Measurements from ENCODE around the gene DSCAM.

Gene DSCAM

DNA sequence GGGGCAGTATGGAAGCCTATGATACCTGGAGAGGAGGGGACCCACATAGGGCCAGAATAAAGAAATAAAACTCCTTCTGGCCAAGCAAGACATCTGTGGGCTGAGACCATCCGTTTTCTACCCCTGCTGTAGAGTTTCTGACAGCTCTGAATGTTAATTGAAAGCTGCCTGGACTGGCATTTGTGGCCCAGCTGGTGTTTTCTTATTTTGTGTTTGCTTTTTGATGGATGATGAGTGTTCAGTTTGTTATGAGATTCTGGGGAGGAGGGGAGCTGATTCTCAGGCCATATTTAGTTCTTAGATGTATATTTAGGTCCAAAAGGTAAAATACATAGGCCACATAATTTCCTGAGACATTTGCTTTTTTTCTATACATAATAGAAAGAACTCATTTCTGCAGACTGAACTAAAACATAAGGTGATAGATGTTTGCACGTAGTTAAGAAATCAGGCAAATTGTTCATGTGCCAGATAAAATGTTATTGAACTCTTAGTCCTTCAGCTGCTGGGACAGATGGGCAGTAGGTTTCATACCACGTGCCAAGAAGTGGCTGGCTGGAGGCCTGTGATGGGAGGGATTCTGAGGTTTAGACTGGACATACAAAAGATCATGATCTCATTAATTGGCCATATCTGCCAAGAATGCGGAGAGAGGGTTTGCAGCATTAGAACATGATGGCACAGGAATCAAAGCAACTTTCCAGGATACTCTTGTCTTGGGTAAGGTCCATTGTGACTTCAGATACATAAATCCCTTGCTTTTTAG lies 54.1 kb downstream of the DSCAM start:
- no peaks in the 10 kb centered on the region for H3F3A ChIP-seq (ENCODE audit: insufficient read depth)

DNA sequence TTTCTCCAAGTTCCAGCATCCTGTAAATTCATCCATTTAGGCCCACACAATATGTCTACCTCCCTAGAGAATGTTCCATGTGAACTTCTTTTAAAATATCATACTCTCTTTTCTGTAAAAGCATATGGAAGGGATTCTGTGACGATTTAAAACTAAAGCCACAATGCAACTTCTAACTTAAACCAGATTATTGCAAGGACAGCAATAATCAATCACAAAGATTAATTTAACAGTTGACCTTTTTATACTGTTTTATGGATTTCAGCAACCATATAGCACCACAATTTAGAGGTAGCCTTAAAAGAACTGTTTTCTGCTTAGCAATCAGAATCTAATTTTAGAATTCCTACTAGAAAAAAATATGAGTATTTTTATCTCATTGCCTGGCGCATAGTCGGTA lies 58.3 kb downstream of the DSCAM start:
- H3K79me2 ChIP-seq (ENCODE audit: insufficient read depth, low read length) = no peaks in the 10 kb centered on the region
- H3K36me3 ChIP-seq (ENCODE audit: low read length) = no peaks in the 10 kb centered on the region
- H3K4me2 ChIP-seq (ENCODE audit: low read depth, low read length, poor library complexity, severe bottlenecking) = no peak overlapping the region
- no peaks in the 10 kb centered on the region for H3K9me2 ChIP-seq (replicated peaks; ENCODE audit: insufficient read depth, low read length)
- no peak overlapping the region for H2AFZ ChIP-seq (ENCODE audit: low read depth, low read length, severe bottlenecking)
- H3F3A ChIP-seq (ENCODE audit: insufficient read depth) = no peaks in the 10 kb centered on the region
- H3K4me3 ChIP-seq (ENCODE audit: insufficient read depth, low read length, poor library complexity, severe bottlenecking) = no peak overlapping the region
- no peak overlapping the region for H3K9ac ChIP-seq (ENCODE audit: low read length)
- 0 out of 2 replicates have a peak, but pooled peaks cover 3% of the 10 kb centered on the region for H3K9me3 ChIP-seq (ENCODE audit: insufficient read depth, low read length)
- no peak for TF ChIP-seq EZH2phosphoT487 (conservative IDR thresholded peaks at IDR 0.05; ENCODE audit: low read length)
- TF ChIP-seq, protein P1, sequence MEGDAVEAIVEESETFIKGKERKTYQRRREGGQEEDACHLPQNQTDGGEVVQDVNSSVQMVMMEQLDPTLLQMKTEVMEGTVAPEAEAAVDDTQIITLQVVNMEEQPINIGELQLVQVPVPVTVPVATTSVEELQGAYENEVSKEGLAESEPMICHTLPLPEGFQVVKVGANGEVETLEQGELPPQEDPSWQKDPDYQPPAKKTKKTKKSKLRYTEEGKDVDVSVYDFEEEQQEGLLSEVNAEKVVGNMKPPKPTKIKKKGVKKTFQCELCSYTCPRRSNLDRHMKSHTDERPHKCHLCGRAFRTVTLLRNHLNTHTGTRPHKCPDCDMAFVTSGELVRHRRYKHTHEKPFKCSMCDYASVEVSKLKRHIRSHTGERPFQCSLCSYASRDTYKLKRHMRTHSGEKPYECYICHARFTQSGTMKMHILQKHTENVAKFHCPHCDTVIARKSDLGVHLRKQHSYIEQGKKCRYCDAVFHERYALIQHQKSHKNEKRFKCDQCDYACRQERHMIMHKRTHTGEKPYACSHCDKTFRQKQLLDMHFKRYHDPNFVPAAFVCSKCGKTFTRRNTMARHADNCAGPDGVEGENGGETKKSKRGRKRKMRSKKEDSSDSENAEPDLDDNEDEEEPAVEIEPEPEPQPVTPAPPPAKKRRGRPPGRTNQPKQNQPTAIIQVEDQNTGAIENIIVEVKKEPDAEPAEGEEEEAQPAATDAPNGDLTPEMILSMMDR (IDR thresholded peaks at IDR 0.05; ENCODE audit: insufficient read depth, low read length, poor library complexity, severe bottlenecking) = no peak
- no peaks in the 10 kb centered on the region for H4K20me1 ChIP-seq (ENCODE audit: low read depth, low read length)
- no peaks in the 10 kb centered on the region for H3K27me3 ChIP-seq (ENCODE audit: low read length)
- no peak overlapping the region for H3K27ac ChIP-seq (ENCODE audit: low read depth, low read length)

More for the DNA sequence above, 54.1 kb downstream of the DSCAM start:
- no peak overlapping the region for H2AFZ ChIP-seq (ENCODE audit: low read depth, low read length, severe bottlenecking)
- no peaks in the 10 kb centered on the region for H3K27me3 ChIP-seq (ENCODE audit: low read length)
- H3K9me2 ChIP-seq (replicated peaks; ENCODE audit: insufficient read depth, low read length) = no peaks in the 10 kb centered on the region
- TF ChIP-seq EZH2phosphoT487 (conservative IDR thresholded peaks at IDR 0.05; ENCODE audit: low read length) = no peak
- TF ChIP-seq, protein P1 (IDR thresholded peaks at IDR 0.05; ENCODE audit: insufficient read depth, low read length, poor library complexity, severe bottlenecking) = no peak
- no peaks in the 10 kb centered on the region for H3K79me2 ChIP-seq (ENCODE audit: insufficient read depth, low read length)
- no peak overlapping the region for H3K4me3 ChIP-seq (ENCODE audit: insufficient read depth, low read length, poor library complexity, severe bottlenecking)
- H4K20me1 ChIP-seq (ENCODE audit: low read depth, low read length) = no peaks in the 10 kb centered on the region
- no peaks in the 10 kb centered on the region for H3K36me3 ChIP-seq (ENCODE audit: low read length)
- no peak overlapping the region for H3K27ac ChIP-seq (ENCODE audit: low read depth, low read length)
- H3K9ac ChIP-seq (ENCODE audit: low read length) = no peak overlapping the region
- H3K4me2 ChIP-seq (ENCODE audit: low read depth, low read length, poor library complexity, severe bottlenecking) = no peak overlapping the region
- 0 out of 2 replicates have a peak, but pooled peaks cover 3% of the 10 kb centered on the region for H3K9me3 ChIP-seq (ENCODE audit: insufficient read depth, low read length)

DNA sequence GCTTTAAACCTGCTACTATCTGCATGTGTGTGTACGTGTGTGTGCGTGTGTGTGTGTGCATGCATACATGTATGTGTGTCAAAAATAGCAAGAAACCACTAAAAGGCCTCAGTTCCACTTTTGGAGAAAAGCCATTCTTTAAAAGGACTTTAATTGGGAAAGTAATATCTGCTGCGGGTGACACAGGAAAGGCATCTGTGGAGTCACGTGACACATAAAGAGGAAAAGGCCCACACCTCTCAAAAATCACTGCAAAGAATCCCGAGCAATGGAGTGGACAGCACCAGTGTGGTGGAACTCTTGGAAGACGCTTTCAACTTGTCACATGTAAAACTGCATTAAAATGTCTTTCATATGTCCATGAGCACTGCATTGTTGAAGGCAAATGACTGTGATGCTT lies 63.6 kb downstream of the DSCAM start:
- TF ChIP-seq EZH2phosphoT487 (conservative IDR thresholded peaks at IDR 0.05; ENCODE audit: low read length) = no peak
- TF ChIP-seq, protein P1 (IDR thresholded peaks at IDR 0.05; ENCODE audit: insufficient read depth, low read length, poor library complexity, severe bottlenecking) = no peak
- H3K4me3 ChIP-seq (ENCODE audit: insufficient read depth, low read length, poor library complexity, severe bottlenecking) = no peak overlapping the region

More for the DNA sequence above, 63.6 kb downstream of the DSCAM start:
- no peaks in the 10 kb centered on the region for H3K9me3 ChIP-seq (ENCODE audit: insufficient read depth, low read length)
- H3K79me2 ChIP-seq (ENCODE audit: insufficient read depth, low read length) = no peaks in the 10 kb centered on the region
- no peaks in the 10 kb centered on the region for H3F3A ChIP-seq (ENCODE audit: insufficient read depth)
- H3K36me3 ChIP-seq (ENCODE audit: low read length) = no peaks in the 10 kb centered on the region
- no peak overlapping the region for H3K9ac ChIP-seq (ENCODE audit: low read length)
- H2AFZ ChIP-seq (ENCODE audit: low read depth, low read length, severe bottlenecking) = no peak overlapping the region
- no peak overlapping the region for H3K4me2 ChIP-seq (ENCODE audit: low read depth, low read length, poor library complexity, severe bottlenecking)
- H3K9me2 ChIP-seq (replicated peaks; ENCODE audit: insufficient read depth, low read length) = no peaks in the 10 kb centered on the region
- H4K20me1 ChIP-seq (ENCODE audit: low read depth, low read length) = no peaks in the 10 kb centered on the region
- H3K27ac ChIP-seq (ENCODE audit: low read depth, low read length) = no peak overlapping the region
- H3K27me3 ChIP-seq (ENCODE audit: low read length) = no peaks in the 10 kb centered on the region

Measured in SU-DHL-6 (cell line).